T-helper 2 cell (primary cell): ENCODE data around the gene USP11.
"Not testable (repeated sequence)": the region's sequence is repeated elsewhere in the genome, so short reads cannot be mapped to it uniquely, and the experiment has no call there.

Experiments used
- DNase-seq, 5 experiments: peaks; one replicate each; pipeline versions ENCODE4 v3.0.0 to v3.0.0-alpha.2; 2012 to 2022

USP11 gene

GRCh38 chrX:47248576-47248975 is 15.8 kb downstream of the USP11 start:
- DNase-seq, result no peak

- no peak for DNase-seq
Measured at GRCh38 chrX:47250017-47250347, 17.2 kb downstream of the USP11 start.

GRCh38 chrX:47257620-47258019 is 24.8 kb downstream of the USP11 start:
- DNase-seq, result not testable (repeated sequence)

GRCh38 chrX:47264483-47265173 is 31.8 kb downstream of the USP11 start:
- DNase-seq, result peak in 1 of 5 experiments; percentile 53

GRCh38 chrX:47266643-47267042 is 33.8 kb downstream of the USP11 start:
- DNase-seq, result no peak

GRCh38 chrX:47272013-47272408 is 39.2 kb downstream of the USP11 start:
- no peak for DNase-seq

GRCh38 chrX:47273011-47273730 is 40.4 kb downstream of the USP11 start:
- DNase-seq, result no peak

- no peak for DNase-seq
Measured at GRCh38 chrX:47278691-47279090, 45.9 kb downstream of the USP11 start.

GRCh38 chrX:47283015-47283771 is 50.4 kb downstream of the USP11 start:
- DNase-seq, result peak in 1 of 5 experiments; percentile 5

- not testable (repeated sequence) for DNase-seq
Measured at GRCh38 chrX:47284616-47285015, 51.8 kb downstream of the USP11 start.

GRCh38 chrX:47285836-47286320 is 53.1 kb downstream of the USP11 start:
- no peak for DNase-seq

GRCh38 chrX:47293106-47293505 is 60.3 kb downstream of the USP11 start:
- no peak for DNase-seq

- no peak for DNase-seq
Measured at GRCh38 chrX:47296766-47297365, 64.1 kb downstream of the USP11 start.

GRCh38 chrX:47297874-47298273 is 65.1 kb downstream of the USP11 start:
- DNase-seq, result no peak
